BE2C (cell line): Measurements from ENCODE around the gene MOB3B.

Experiments
- DNase-seq: peaks from one replicate; pipeline ENCODE4 v3.0.0-alpha.2; 2020
- H3K27me3 ChIP-seq: fragments of 250-450 bp; sonication (Bioruptor Pico); 2 replicates; pipeline ENCODE4 v1.5.1; 2020; ENCODE audit warnings: mild to moderate bottlenecking
- H3K36me3 ChIP-seq: fragments of 250-450 bp; sonication (Bioruptor Pico); 2 replicates; pipeline ENCODE4 v1.5.1; 2020; ENCODE audit warnings: mild to moderate bottlenecking
- H3K4me1 ChIP-seq: fragments of 250-450 bp; sonication (Bioruptor Pico); 2 replicates; pipeline ENCODE4 v1.5.1; 2020
- H3K4me3 ChIP-seq: 2 replicates; pipeline ENCODE4 v1.5.1; 2011; ENCODE audit warnings: low read depth, low read length
- H3K9me3 ChIP-seq: fragments of 250-450 bp; sonication (Bioruptor Pico); 2 replicates; pipeline ENCODE4 v1.5.1; 2020
- TF ChIP-seq, protein P1 (sequence below): IDR thresholded peaks from 2 replicates; pipeline ENCODE4 v1.5.1; 2012; ENCODE audit warnings: mild to moderate bottlenecking, low read depth, low read length

The MOB3B gene

DNA sequence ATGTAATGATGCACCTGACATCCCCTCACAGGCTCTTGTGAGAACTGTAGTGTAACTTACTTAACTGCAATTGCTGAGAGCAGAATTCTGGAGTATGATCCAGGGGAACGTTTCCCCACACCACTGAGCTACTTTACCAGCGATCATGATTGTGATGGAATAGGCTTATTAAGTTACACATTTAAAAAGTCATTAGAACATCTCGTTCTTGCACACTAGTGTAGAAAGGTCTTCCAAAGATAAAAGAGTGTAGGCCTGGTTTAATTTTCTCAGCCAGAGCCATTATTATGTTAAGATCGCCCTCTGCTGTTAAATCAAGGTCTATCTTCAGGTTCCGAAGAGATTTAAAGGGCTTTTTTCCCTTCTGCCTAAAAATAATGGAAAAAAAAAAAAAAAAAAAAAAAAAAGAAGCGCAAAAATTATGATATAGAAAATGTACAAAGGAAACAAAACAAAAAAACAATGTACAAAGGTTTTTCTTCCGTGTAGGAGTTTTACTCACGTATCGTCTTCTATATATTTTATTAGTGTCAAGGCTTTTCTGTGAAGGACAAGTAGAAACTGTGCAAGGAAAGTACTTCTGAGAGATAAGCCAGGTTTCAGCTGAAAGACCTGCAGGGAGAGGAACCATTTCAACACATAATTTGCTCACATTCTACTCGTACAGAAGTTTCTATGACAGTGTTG, 18.6 kb upstream of the MOB3B start:
- Histone ChIP-seq H3K36me3 (peaks cover 2% of the 10 kb centered on the region; the same call in 1 of the 2 replicates), H3K4me1 (no peaks in the 10 kb centered on the region; the same call in 1 of the 2 replicates), H3K9me3 (no peaks in the 10 kb centered on the region), H3K4me3 (no peak overlapping the region), H3K27me3 (no peaks in the 10 kb centered on the region)
- no peak for DNase-seq
- TF ChIP-seq, protein P1, sequence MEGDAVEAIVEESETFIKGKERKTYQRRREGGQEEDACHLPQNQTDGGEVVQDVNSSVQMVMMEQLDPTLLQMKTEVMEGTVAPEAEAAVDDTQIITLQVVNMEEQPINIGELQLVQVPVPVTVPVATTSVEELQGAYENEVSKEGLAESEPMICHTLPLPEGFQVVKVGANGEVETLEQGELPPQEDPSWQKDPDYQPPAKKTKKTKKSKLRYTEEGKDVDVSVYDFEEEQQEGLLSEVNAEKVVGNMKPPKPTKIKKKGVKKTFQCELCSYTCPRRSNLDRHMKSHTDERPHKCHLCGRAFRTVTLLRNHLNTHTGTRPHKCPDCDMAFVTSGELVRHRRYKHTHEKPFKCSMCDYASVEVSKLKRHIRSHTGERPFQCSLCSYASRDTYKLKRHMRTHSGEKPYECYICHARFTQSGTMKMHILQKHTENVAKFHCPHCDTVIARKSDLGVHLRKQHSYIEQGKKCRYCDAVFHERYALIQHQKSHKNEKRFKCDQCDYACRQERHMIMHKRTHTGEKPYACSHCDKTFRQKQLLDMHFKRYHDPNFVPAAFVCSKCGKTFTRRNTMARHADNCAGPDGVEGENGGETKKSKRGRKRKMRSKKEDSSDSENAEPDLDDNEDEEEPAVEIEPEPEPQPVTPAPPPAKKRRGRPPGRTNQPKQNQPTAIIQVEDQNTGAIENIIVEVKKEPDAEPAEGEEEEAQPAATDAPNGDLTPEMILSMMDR = peak; percentile 61

GRCh38 chr9:27545471-27545870, 15.9 kb upstream of the MOB3B start:
- DNase-seq = no peak
- Histone ChIP-seq H3K27me3 (no peaks in the 10 kb centered on the region), H3K36me3 (peaks cover 2% of the 10 kb centered on the region; the same call in 1 of the 2 replicates), H3K4me1 (peaks cover 8% of the 10 kb centered on the region), H3K4me3 (no peak overlapping the region), H3K9me3 (0 out of 2 replicates have a peak, but pooled peaks cover 3% of the 10 kb centered on the region)
- TF ChIP-seq, protein P1 = no peak

DNA sequence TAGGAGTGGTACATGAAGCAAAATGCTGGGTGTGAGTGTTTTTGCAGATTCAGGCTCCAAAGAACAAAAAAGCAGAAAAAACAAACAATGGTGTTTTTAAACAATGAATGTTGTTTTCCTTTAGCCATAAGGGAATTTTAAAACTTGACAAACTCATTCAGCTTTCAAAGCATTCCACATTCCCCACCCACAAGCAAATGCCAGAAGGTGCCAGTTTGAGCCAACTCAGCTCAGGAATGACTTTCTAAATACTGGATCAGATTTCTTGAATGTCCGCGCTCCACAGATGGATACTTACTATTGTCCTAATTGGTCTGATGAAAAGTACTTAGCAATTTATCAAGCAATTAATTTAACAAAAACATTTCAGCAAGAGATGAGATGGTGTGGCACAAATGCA, 12.9 kb upstream of the MOB3B start:
- Histone ChIP-seq H3K4me1 (peaks cover 8% of the 10 kb centered on the region), H3K9me3 (0 out of 2 replicates have a peak, but pooled peaks cover 3% of the 10 kb centered on the region), H3K4me3 (no peak overlapping the region), H3K27me3 (no peaks in the 10 kb centered on the region), H3K36me3 (no peaks in the 10 kb centered on the region)
- no peak for DNase-seq
- TF ChIP-seq, protein P1 = no peak

DNA sequence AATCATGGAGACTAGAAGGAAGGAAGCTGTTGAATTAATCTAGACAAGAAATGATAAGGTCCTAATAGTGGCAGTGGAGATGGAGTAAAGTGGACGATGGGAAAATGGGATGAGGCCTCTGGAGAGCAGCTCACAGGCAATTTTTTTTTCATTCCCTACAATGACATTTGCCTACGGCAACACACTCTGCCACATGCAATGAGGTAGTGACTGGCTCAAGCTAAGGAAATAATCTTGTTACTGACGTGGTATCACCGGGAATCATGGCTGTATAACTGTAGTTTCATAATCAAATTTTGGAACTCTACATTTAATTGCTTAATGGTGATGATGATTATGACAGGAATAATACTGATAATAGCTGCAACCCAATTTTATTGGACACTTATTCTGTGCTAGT, 12.1 kb upstream of the MOB3B start:
- peak; percentile 39 for DNase-seq
- no peak overlapping the region for H3K4me3 ChIP-seq
- no peaks in the 10 kb centered on the region for H3K27me3 ChIP-seq
- peaks cover 8% of the 10 kb centered on the region for H3K4me1 ChIP-seq
- 0 out of 2 replicates have a peak, but pooled peaks cover 3% of the 10 kb centered on the region for H3K9me3 ChIP-seq
- no peaks in the 10 kb centered on the region for H3K36me3 ChIP-seq
- TF ChIP-seq, protein P1 = no peak

GRCh38 chr9:27540502-27540901, 10.9 kb upstream of the MOB3B start:
- H3K4me1 ChIP-seq = peaks cover 8% of the 10 kb centered on the region
- 0 out of 2 replicates have a peak, but pooled peaks cover 3% of the 10 kb centered on the region for H3K9me3 ChIP-seq
- H3K4me3 ChIP-seq = no peak overlapping the region
- no peaks in the 10 kb centered on the region for H3K36me3 ChIP-seq
- DNase-seq = no peak
- TF ChIP-seq, protein P1 = no peak
- no peaks in the 10 kb centered on the region for H3K27me3 ChIP-seq
